NCI-H2029 treated with DMSO at 0.1 percent for 48 hours (cell line): ENCODE measurements around the gene IMMP2L.
A peak's percentile ranks its signal among the peaks of the same experiment; 100 is the strongest.

ENCODE experiments used
- DNase-seq: peaks from one replicate; lab custom pipeline; 2025; lab: John Stamatoyannopoulos, UW

Gene IMMP2L

DNA sequence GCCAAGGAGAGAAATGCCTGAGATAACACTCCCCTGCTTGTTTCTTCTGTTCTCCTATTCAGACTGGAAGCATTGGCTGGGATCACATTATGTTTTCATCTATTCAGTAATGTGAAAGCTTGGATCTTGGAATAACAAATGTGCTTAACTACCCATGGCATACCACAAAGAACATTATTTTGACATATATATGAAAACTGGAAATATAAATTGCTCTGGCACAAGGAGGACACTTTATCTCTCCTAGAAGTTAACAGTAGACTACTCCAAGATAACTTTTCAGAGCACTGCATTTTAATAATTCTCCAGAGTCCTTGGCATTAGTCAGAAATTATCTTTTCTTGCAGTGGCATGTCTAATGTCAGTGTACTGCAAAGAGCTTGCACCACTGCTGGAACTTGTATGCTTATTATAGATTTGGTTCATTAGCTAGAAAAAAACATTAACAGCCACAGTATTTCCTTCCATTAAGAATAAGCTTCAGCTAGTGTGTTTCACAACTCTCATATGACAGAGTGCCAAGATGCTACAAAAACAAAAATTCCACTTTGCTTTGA is 640.6 kb downstream of the IMMP2L start:
- no peak for DNase-seq

GRCh38 chr7:110918949-110919548 is 643.2 kb downstream of the IMMP2L start:
- DNase-seq: no peak

GRCh38 chr7:110914263-110914662 is 648.0 kb downstream of the IMMP2L start:
- DNase-seq: no peak

DNA sequence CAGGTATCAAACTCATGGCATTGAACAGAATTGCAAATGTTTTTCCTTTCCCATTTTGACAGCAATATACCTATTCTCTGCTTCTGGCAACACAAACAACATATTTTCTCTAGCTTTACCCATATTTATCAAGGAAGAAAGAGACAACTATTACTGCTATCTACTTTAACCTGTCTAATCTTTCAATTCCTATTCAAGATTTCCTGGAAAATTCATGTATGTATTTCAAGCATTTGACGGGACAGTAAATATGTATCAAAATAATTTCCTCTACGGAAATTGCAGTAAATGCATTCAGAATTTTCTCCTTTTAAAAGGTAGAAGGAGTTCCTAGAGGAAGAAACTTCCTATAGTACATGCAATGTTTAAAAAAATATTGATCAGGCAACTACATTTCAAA is 650.7 kb downstream of the IMMP2L start:
- DNase-seq: no peak

GRCh38 chr7:110909117-110909516 is 653.2 kb downstream of the IMMP2L start:
- DNase-seq: peak; percentile 1

DNA sequence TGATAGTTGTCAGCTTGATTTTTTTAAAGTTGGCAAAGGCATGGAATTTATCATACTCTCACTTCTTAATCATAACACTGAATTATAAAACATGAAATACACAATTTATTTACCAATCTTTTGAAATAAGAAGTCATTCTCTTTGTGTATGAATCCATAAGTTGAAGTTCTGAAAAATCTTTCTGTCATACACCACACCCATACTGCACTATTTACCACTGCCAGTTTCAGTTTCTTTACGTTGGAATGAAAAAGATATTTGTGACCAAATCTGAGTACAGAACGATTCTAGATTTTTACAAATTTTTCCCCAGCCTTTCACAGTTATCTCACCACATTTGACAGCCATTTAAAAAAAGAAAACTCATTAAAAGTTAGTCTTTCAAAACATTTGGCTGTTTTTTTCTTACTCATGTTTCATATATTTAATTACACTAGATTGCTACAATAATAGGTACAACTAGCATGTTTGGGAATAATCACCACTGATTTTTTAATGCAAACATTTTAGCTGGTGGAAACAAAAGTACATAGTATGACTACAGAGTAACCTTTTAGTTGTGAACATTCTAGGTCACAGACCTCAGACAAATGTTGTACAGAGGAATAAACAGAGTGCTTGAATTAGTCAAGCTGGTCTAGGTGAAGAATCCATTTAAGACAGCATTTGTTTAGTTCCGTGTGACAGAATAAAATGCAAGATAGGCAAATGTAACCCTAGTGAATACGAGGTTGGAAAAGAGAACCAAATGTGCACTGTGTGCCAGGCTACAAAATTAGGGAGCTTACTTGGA is 656.3 kb downstream of the IMMP2L start:
- no peak for DNase-seq

DNA sequence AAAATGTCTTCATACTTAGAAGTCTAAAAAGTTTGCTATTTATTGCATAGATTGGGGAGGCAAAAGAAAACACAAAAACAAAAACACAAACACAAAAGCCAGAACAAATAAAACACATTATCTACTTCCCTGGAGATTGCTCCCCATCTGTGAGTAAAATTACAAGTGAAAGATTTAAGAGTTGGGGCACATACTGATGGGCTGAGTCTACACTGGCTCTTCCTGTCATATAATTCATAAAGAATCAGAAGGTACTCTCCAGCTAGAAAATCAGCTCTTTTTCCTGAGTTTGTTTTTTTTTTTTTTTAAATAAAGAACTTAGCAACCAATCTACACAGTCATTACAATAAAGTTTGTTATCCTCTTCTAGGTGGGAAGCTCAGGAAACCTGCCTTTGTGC is 663.8 kb downstream of the IMMP2L start:
- DNase-seq: no peak

DNA sequence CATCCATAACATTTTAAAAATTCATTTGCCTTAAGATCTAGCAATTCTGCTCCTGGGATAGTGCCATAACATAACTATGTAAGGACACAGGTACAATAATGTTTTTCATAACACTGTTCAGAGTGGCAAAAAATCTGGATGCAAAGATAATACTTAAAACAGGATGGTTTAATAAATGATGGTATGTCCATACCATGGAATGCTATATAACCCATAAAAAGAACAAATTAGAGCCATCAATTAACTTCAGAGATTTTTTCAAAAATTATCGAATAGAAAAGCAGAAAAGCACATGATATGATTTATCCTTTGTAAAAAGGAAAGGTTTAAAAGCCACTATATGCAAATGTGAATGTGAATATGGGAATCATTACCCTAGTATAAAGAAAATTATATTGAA is 664.8 kb downstream of the IMMP2L start:
- DNase-seq: no peak

GRCh38 chr7:110894111-110894510 is 668.2 kb downstream of the IMMP2L start:
- no peak for DNase-seq

- no peak for DNase-seq
These were observed 671.1 kb downstream of the IMMP2L start for GRCh38 chr7:110891197-110891596.

DNA sequence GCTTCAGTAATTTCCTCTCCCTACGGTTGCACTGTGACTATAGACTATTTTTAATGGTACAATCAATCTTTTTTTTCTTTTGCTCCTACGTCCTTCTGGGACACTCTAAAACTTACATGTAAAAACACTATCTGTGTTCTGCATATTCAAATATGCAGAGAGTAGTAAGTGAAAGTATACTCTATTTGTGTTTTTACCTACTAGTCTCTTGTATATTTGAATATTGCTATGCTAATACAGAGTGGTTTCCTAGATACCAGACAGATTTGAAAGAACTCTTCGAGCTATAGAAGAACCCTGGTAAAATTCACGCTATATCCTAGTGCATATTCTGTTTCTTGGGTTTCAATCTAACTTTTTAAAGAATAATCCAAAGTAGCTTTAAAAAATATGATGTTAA is 672.2 kb downstream of the IMMP2L start:
- DNase-seq: no peak

DNA sequence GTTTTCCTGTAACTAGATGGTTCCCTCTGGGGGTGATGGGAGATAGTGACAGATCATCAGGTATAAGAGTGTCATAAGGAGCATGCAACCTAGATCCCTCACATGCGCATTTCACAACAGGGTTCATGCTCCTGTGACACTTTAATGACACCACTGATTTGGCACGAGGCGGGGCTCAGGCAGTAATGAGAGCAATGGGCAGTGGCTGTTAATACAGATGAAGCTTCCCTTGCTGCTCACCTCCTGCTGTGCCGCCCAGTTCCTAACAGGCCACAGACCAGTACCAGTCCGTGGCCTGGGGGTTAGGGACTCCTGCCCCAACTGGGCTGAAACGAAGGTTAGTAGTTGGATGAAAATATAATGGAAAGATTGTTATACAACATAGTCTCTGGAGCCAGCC is 673.0 kb downstream of the IMMP2L start:
- DNase-seq: no peak

GRCh38 chr7:110888641-110889040 is 673.7 kb downstream of the IMMP2L start:
- peak; percentile 1 for DNase-seq

DNA sequence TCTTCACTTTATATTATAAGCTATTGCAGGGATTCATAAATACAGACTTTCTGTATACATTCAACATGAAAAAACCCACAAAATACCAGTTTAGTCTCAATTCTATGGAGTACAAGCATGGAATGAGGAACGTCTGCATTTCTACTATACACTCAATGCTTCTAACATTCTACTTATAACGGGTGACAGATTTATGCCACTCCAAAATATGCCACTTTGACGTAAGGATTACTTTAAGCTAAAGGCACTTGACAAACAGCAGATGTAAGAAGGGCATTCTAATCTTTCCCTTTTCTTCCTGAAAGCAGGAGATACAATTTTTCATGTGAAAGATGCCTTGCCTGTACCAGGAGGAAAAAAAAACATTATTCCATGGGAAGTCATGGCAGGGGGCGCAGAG is 676.8 kb downstream of the IMMP2L start:
- DNase-seq: no peak

GRCh38 chr7:110881721-110882120 is 680.6 kb downstream of the IMMP2L start:
- no peak for DNase-seq

GRCh38 chr7:110880971-110881370 is 681.3 kb downstream of the IMMP2L start:
- no peak for DNase-seq

DNA sequence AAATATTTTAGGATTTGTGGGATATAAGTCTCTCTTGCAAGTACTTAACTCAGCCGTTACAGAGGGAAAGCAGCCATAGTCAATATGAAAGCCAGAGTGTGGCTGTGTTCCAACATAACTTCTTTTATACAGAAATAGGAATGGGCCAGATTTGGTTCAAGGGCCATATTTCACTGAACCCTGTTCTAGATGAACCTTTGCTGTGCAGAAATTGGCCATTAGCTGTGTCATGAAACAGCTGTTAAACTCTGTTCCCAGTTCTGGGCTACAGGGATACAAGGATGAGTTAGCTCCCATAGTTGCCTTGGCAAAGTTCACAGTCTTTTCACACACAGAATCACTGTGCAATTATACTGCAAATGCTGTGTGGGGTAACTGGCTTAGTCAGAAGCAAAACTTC is 685.3 kb downstream of the IMMP2L start:
- no peak for DNase-seq

GRCh38 chr7:110875346-110875745 is 686.9 kb downstream of the IMMP2L start:
- no peak for DNase-seq

DNA sequence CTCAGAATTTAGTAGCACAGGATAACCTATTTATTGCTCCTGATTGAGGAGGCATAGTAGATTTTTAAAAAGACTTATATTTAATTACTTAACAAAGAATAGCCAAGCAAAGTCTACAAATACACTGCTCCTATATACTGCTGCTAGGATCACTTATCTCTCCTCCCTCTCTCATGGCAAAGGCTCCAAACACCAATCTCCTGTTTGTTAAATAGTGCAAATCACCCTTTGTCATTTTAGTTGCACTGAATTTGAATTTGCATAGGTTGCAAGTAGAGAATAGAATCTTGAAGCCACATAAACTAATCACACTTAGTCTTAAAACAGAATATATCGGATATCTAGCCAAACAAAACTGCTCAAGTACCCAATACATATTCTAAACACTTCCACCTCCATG is 690.4 kb downstream of the IMMP2L start:
- DNase-seq: no peak

DNA sequence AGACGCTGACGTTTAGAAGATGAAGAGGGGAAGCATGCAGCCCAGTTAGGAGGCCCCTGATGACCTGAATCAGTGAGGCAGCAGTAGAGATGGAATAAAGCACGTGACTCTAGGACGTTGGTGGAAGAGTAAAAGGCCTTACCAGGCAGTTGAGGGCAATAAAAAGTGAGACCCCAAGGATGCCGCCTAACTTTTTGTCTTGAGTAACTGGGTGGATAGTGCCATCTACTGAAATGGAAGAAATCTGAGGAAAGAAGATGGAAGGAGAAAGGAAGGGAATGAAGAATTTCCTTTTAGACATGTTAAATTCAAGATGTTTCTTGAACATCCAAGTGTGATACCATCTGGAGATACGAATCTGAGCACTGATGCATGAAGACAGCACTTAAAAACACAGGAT is 691.4 kb downstream of the IMMP2L start:
- no peak for DNase-seq

DNA sequence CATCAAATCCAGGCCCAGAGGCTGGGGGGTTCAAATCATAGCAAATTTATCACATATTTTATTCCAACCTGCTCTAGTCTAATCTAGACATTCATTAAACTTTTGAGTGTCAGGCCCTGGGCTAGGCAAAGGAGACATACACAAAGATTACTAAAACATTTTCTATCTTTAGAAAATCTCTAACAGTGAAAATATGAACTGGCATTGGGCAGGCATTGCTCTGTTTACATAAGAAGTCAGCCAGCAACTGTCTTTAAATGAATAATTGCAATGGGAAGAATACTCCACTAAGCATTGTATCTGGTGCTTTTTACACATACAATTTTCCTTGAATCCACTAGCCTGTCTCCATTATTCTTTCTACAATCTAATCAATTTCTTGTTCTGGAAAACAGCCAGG is 693.8 kb downstream of the IMMP2L start:
- DNase-seq: no peak

GRCh38 chr7:110867771-110868170 is 694.5 kb downstream of the IMMP2L start:
- no peak for DNase-seq

DNA sequence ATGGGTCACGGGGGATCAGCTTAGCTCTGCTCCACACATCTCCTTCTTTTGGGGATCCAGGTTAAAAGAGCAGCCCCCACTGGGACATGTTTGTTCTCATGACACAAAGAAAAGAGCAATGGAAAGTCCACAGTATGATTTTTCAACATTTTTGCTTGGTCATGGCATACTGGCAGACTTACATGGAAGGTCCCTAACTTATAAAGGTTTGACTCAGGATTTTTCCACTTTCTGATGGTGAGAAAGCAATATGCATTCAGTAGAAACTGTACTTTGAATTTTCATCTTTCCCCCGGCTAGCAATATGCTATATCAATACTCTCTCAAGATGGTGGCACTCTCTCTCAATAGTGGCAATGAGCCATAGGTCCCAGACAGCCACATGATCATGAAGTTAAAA is 699.0 kb downstream of the IMMP2L start:
- no peak for DNase-seq

DNA sequence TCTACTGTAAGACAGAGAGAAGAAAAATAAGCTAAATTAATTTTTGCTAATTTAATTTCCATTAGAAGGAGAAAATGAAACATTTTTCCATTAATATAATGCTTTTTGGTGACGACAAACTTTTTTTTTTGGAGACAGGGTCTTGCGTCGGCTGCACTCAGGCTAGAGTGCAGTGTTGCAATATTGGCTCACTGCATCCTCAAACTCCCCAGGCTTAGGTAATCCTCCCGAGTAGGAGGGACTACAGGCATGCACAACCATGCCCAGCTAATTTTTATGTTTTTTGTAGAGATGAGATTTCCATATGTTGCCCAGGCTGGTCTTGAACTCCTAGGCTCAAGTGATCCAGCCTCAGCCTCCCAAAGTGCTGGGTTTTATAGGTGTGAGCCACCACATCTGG is 701.1 kb downstream of the IMMP2L start:
- no peak for DNase-seq
